LNCAP (cell line): ENCODE data around the gene MAB21L1.

ENCODE experiments used
- CTCF ChIP-seq: fragments of 450-650 bp; IDR thresholded peaks from 2 replicates; pipeline ENCODE4 v1.5.1; 2017; ENCODE audit warnings: mild to moderate bottlenecking

The MAB21L1 gene

GRCh38 chr13:35501661-35502235 is 25.3 kb upstream of the MAB21L1 start:
- no peak for TF ChIP-seq CTCF

- TF ChIP-seq CTCF: no peak
Observed at GRCh38 chr13:35500144-35500543, 23.7 kb upstream of the MAB21L1 start.

- no peak for TF ChIP-seq CTCF
Observed at GRCh38 chr13:35499676-35500075, 23.2 kb upstream of the MAB21L1 start.

GRCh38 chr13:35499196-35499662 is 22.7 kb upstream of the MAB21L1 start:
- no peak for TF ChIP-seq CTCF

- TF ChIP-seq CTCF: no peak
Observed at GRCh38 chr13:35498231-35498630, 21.7 kb upstream of the MAB21L1 start.

- TF ChIP-seq CTCF: no peak
Observed at GRCh38 chr13:35496761-35497386, 20.4 kb upstream of the MAB21L1 start.

GRCh38 chr13:35496006-35496405 is 19.5 kb upstream of the MAB21L1 start:
- TF ChIP-seq CTCF: no peak
